ENCODE results near the gene PGLYRP2.

DNA sequence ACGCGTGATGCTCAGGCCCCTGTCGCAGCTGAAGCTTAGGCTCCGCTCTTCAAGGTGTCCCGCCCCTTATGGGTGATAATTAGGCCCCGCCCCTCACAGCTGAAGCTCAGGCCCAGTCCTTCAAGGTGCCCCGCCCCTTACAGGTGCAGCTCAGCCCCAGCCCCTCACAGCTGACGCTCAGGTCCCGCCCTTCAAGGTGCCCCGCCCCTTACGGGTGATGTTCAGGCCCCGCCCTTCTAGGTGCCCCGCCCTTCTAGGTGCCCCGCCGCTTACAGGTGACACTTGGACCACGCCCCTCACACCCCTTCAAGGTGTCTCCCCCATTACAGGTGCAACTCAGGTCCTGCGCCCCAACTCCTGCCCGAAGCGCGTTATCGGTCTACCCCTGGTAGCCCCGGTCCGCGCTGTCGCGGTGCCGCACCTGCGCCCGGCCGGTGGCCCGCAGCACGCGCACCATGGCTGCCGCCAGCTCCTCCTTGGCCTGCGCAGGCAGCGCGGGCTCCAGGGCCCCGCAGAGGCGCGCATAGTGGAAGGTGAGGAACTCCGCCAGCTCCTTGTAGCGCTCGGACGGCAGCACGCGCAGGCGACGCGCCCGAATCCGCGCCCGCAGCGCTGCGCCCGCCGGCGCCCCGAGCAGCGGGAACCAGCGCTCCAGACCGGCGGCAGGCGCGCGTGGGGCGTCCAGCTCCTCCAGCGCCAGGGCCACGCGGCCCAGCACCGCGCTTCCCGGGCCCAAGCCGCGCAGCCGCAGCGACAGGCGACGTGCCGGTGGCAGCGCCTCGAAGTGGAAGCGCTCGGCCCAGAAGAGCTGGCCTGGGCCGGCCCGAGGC, 22.2 kb downstream of the PGLYRP2 start:
- TF ChIP-seq, protein P1, sequence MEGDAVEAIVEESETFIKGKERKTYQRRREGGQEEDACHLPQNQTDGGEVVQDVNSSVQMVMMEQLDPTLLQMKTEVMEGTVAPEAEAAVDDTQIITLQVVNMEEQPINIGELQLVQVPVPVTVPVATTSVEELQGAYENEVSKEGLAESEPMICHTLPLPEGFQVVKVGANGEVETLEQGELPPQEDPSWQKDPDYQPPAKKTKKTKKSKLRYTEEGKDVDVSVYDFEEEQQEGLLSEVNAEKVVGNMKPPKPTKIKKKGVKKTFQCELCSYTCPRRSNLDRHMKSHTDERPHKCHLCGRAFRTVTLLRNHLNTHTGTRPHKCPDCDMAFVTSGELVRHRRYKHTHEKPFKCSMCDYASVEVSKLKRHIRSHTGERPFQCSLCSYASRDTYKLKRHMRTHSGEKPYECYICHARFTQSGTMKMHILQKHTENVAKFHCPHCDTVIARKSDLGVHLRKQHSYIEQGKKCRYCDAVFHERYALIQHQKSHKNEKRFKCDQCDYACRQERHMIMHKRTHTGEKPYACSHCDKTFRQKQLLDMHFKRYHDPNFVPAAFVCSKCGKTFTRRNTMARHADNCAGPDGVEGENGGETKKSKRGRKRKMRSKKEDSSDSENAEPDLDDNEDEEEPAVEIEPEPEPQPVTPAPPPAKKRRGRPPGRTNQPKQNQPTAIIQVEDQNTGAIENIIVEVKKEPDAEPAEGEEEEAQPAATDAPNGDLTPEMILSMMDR (IDR thresholded peaks at IDR 0.05; ENCODE audit: low read depth, low read length), result no peak
- no peak for TF ChIP-seq MYC (IDR thresholded peaks at IDR 0.05; ENCODE audit: low read depth, low read length)
